Endothelial cell of umbilical vein (primary cell): ENCODE results near the gene CLSTN2. TPM values are rescaled to one million over a fixed set of nuclear protein-coding genes. Genes with fewer than 3 reads are reported as not detected.

Experiments used
- BruUV-seq: library from RNA; stranded (reverse); fragments of 400-500 nt; replicated peaks from 2 replicates; lab custom pipeline; 2021; lab: Mats Ljungman, UMichigan
- CTCF ChIA-PET: fragments of 300-600, 350-600 bp; sonication (Branson Sonifier 250); formaldehyde crosslinking; loops from one replicate; lab custom pipeline; 2021; ENCODE audit warnings: antibody characterized with exemption, inconsistent platforms; lab: Charles Lee
- POLR2A ChIA-PET: fragments of 300-600, 350-600 bp; sonication (Branson Sonifier 250); formaldehyde crosslinking; loops from one replicate; lab custom pipeline; 2021; ENCODE audit warnings: antibody characterized with exemption, inconsistent platforms; lab: Charles Lee
- DNase-seq: peaks from one replicate; pipeline ENCODE4 v3.0.0-alpha.2; 2011; ENCODE audit warnings: low read depth, low spot score
- FAIRE-seq: peaks from 2 replicates; lab custom pipeline; 2011; peaks lifted over from hg19 to GRCh38; lab: Jason Lieb, UNC
- H2AFZ ChIP-seq: 2 replicates; pipeline ENCODE4 v1.6.0; 2012; ENCODE audit warnings: low read depth, low read length, control low read depth, inconsistent platforms
- H3K27ac ChIP-seq: 2 replicates; pipeline ENCODE4 v1.5.1; 2011; ENCODE audit warnings: low read depth, mild to moderate bottlenecking, control low read depth, low read length, moderate library complexity; ENCODE audit not compliant: insufficient read depth
- H3K27me3 ChIP-seq, 2 experiments: 2 replicates each; pipeline versions ENCODE4 v1.6.0 to v1.6.1; 2011; ENCODE audit warnings: low read length in 2 of 2, mixed read lengths in 1 of 2; ENCODE audit not compliant: control insufficient read depth in 2 of 2, insufficient read depth in 2 of 2
- H3K36me3 ChIP-seq, 2 experiments: 2 replicates in 1 of 2; 3 replicates in 1 of 2; pipeline ENCODE4 v1.5.1; 2011; ENCODE audit warnings: low read length in 2 of 2, mild to moderate bottlenecking in 1 of 2, moderate library complexity in 1 of 2; ENCODE audit not compliant: control insufficient read depth in 2 of 2, insufficient read depth in 2 of 2; ENCODE audit errors: extremely low read depth in 1 of 2
- H3K4me1 ChIP-seq: 3 replicates; pipeline ENCODE4 v1.5.1; 2011; ENCODE audit warnings: mild to moderate bottlenecking, low read length; ENCODE audit not compliant: control insufficient read depth, insufficient read depth; ENCODE audit errors: extremely low read depth
- H3K4me2 ChIP-seq: 2 replicates; pipeline ENCODE4 v1.6.1; 2011; ENCODE audit warnings: low read length, control low read depth, mixed read lengths; ENCODE audit not compliant: insufficient read depth
- H3K4me3 ChIP-seq, 3 experiments: fragments of 200-600 bp in 1 of 3; sonication (generic), shearing (Covaris generic) in 1 of 3; replicated peaks in 1 of 3; 2 replicates each; pipeline ENCODE4 v1.5.1; 2011 to 2016; ENCODE audit warnings: control low read depth in 3 of 3, low read length in 3 of 3, mild to moderate bottlenecking in 2 of 3, inconsistent platforms in 1 of 3, low read depth in 1 of 3, moderate library complexity in 1 of 3; ENCODE audit not compliant: insufficient read depth in 1 of 3
- H3K79me2 ChIP-seq: 2 replicates; pipeline ENCODE4 v1.6.0; 2012; ENCODE audit warnings: low read length, inconsistent platforms; ENCODE audit not compliant: control insufficient read depth, insufficient read depth
- H3K9ac ChIP-seq: replicated peaks from 2 replicates; pipeline ENCODE3; 2011; ENCODE audit warnings: low read length, control low read depth; ENCODE audit not compliant: insufficient read depth; ENCODE audit errors: extremely low read depth
- H3K9me1 ChIP-seq: replicated peaks from 3 replicates; pipeline ENCODE4 v1.6.0; 2011; ENCODE audit warnings: mild to moderate bottlenecking, low read length; ENCODE audit not compliant: control insufficient read depth, insufficient read depth; ENCODE audit errors: extremely low read depth
- H3K9me3 ChIP-seq: replicated peaks from 2 replicates; pipeline ENCODE4 v1.5.1; 2012; ENCODE audit warnings: low read length, inconsistent platforms; ENCODE audit not compliant: control insufficient read depth, insufficient read depth
- H4K20me1 ChIP-seq: replicated peaks from 2 replicates; pipeline ENCODE3; 2011; ENCODE audit warnings: mild to moderate bottlenecking, low read length; ENCODE audit not compliant: control insufficient read depth, insufficient read depth; ENCODE audit errors: extremely low read depth
- CTCF ChIP-seq, 2 donors: IDR thresholded peaks; 1 replicate in 1 of 2; 2 replicates in 1 of 2; pipeline ENCODE4 v1.5.1; 2011; ENCODE audit warnings: low read length in 2 of 2, mild to moderate bottlenecking in 2 of 2, moderate library complexity in 2 of 2, control low read depth in 1 of 2, inconsistent platforms in 1 of 2, low read depth in 1 of 2; ENCODE audit not compliant: insufficient read depth in 1 of 2; ENCODE audit errors: extremely low read depth in 1 of 2
- EZH2 ChIP-seq: IDR thresholded peaks from 2 replicates; pipeline ENCODE4 v1.6.1; 2012; ENCODE audit warnings: borderline replicate concordance, low read depth, mild to moderate bottlenecking, moderate library complexity, low read length, inconsistent platforms; ENCODE audit not compliant: severe bottlenecking
- FOS ChIP-seq: IDR thresholded peaks from 2 replicates; pipeline ENCODE4 v1.6.1; 2011; ENCODE audit warnings: mild to moderate bottlenecking, low read length, moderate library complexity, borderline replicate concordance; ENCODE audit not compliant: insufficient read depth
- GATA2 ChIP-seq: IDR thresholded peaks from 2 replicates; pipeline ENCODE4 v1.7.0; 2011; ENCODE audit warnings: low read depth, mild to moderate bottlenecking, moderate library complexity, mixed read lengths, low read length; ENCODE audit not compliant: insufficient read length, insufficient read depth
- JUN ChIP-seq: IDR thresholded peaks from 2 replicates; pipeline ENCODE4 v1.6.1; 2011; ENCODE audit warnings: borderline replicate concordance, low read depth; ENCODE audit not compliant: insufficient read length, insufficient read depth
- MAX ChIP-seq: IDR thresholded peaks from 2 replicates; pipeline ENCODE4 v1.6.1; 2011; ENCODE audit not compliant: insufficient read depth, insufficient read length
- MYC ChIP-seq: IDR thresholded peaks from one replicate; pipeline ENCODE4 v1.6.1; 2011; ENCODE audit warnings: mild to moderate bottlenecking, low read depth, low read length
- POLR2A ChIP-seq: IDR thresholded peaks from 2 replicates; pipeline ENCODE4 v1.6.1; 2012; ENCODE audit warnings: low read depth, mild to moderate bottlenecking, control low read depth, low read length
- POLR2AphosphoS5 ChIP-seq: IDR thresholded peaks from 2 replicates; pipeline ENCODE4 v1.6.1; 2012; ENCODE audit warnings: low read depth, mild to moderate bottlenecking, control low read depth, low read length, moderate library complexity; ENCODE audit not compliant: insufficient read depth
- dilution Hi-C: fragments of 300-500 bp; cut with MboI; formaldehyde crosslinking; loops from one replicate; pipeline ENCODE4 v1.15.0; 2019; ENCODE audit warnings: low sequenced_read_pairs; ENCODE audit not compliant: extremely low pct_ligation_motif_present
- intact Hi-C: fragments of 100-400 bp; cut with micrococcal nuclease; formaldehyde crosslinking; loops from one replicate; pipeline ENCODE4 v1.10.0; 2022
- polyA plus RNA-seq, 4 experiments: library from polyadenylated mRNA; depleted of rRNA in 3 of 4; stranded (reverse) in 3 of 4; unstranded in 1 of 4; fragments of >200 nt; gene quantifications; 2 replicates each; pipeline versions ENCODE4 v1.2.1 to v1.2.3, GENCODE V29; 2011 to 2012; ENCODE audit warnings: missing spikeins in 1 of 4
- total RNA-seq: library from RNA; stranded (reverse); gene quantifications from 2 replicates; pipeline ENCODE4 v1.2.3, GENCODE V29; 2021

Gene CLSTN2
- total and polyA plus RNA-seq, 2 donors (not counting 3 experiments of a cell fraction or from before 2014, with no cell fraction given) = 0.26 to 0.38 TPM

GRCh38 chr3:140244893-140245292 lies 309.9 kb downstream of the CLSTN2 start:
- DNase-seq (no peak), FAIRE-seq (no peak)
- Histone ChIP-seq H3K27ac (no peak overlapping the region), H3K4me2 (no peak overlapping the region), H3K4me3 (no peak overlapping the region), H3K9me3 (no peaks in the 10 kb centered on the region), H3K79me2 (no peaks in the 10 kb centered on the region), H2AFZ (no peak overlapping the region), H3K36me3 (no peaks in the 10 kb centered on the region), H4K20me1 (no peaks in the 10 kb centered on the region), H3K9ac (no peak overlapping the region), H3K4me1 (no peaks in the 10 kb centered on the region), H3K9me1 (no peaks in the 10 kb centered on the region), H3K27me3 (no peaks in the 10 kb centered on the region)
- TF ChIP-seq FOS = no peak
- TF ChIP-seq MAX = no peak
- no peak for TF ChIP-seq POLR2A
- TF ChIP-seq GATA2 = no peak
- TF ChIP-seq POLR2AphosphoS5 = no peak
- no peak for TF ChIP-seq CTCF (IDR thresholded peaks at IDR 0.05; ENCODE audit: extremely low read depth in 1 of 2, insufficient read depth in 1 of 2, low read depth in 1 of 2, low read length in 2 of 2)
- TF ChIP-seq EZH2 = no peak
- no peak for TF ChIP-seq MYC
- TF ChIP-seq JUN = no peak
- dilution Hi-C loops = no loop called here
- BruUV-seq = no TSS peak
- ChIA-PET CTCF (no interaction called here), POLR2A (no interaction called here)
- intact Hi-C loops = no loop called here
